ENCODE results near the gene FBXO2. TPM values are rescaled to one million over a fixed set of nuclear protein-coding genes. Genes with fewer than 3 reads are reported as not detected.

FBXO2 gene
- total RNA-seq, 2 donors from 2014 or later, result 1.9 to 2.0 TPM

Other genes starting within 250 kb of the FBXO2 start
- gene DISP3, start 175.3 kb downstream of the FBXO2 start, total RNA-seq, result under 1 TPM; 0.80 to 0.82 TPM
- gene FBXO44, start 448 bp upstream of the FBXO2 start, total RNA-seq, result 10 to 100 TPM; 22.7 to 27.3 TPM
- 10 to 100 TPM in 1 of 2 donors, 1 to 10 TPM in 1; 3.2 to 11.2 TPM for gene FBXO6, start 9.8 kb upstream of the FBXO2 start, total RNA-seq
- 100 to 1,000 TPM in 1 of 2 donors, 10 to 100 TPM in 1; 76.7 to 115 TPM for gene MAD2L2, start 26.7 kb upstream of the FBXO2 start, total RNA-seq
- under 1 TPM; 0.04 to 0.46 TPM for gene DRAXIN, start 37.3 kb upstream of the FBXO2 start, total RNA-seq
- gene AGTRAP, start 81.7 kb upstream of the FBXO2 start, total RNA-seq, result 10 to 100 TPM in 1 of 2 donors, 1 to 10 TPM in 1; 9.7 to 24.1 TPM
- gene C1orf167, start 107.8 kb upstream of the FBXO2 start, total RNA-seq, result not detected
- gene MTHFR, start 151.5 kb upstream of the FBXO2 start, total RNA-seq, result 10 to 100 TPM; 14.8 to 18.2 TPM
- gene CLCN6, start 151.8 kb upstream of the FBXO2 start, total RNA-seq, result 10 to 100 TPM; 14.8 to 16.6 TPM
- not detected for gene NPPA, start 193.4 kb upstream of the FBXO2 start, total RNA-seq
- gene NPPB, start 204.5 kb upstream of the FBXO2 start, total RNA-seq, result not detected